GM18499 (cell line): ENCODE results near the gene ZNF607.

Experiments
- ATAC-seq: cut with Tn5 transposase; IDR thresholded peaks from one replicate; pipeline ENCODE4 v1.9.1; 2021; ENCODE audit warnings: moderate number of reproducible peaks; ENCODE audit not compliant: insufficient read depth, unreplicated experiment

ZNF607 gene

GRCh38 chr19:37654629-37655300 is 64.8 kb downstream of the ZNF607 start:
- no peak for ATAC-seq

- no peak for ATAC-seq
Observed at GRCh38 chr19:37654118-37654517, 65.4 kb downstream of the ZNF607 start.
